GM20431 (cell line): ENCODE measurements around the gene ABTB2.

Source experiments
- in situ Hi-C: fragments of 300-500 bp; cut with MseI, MboI; formaldehyde crosslinking; loops from one replicate; pipeline ENCODE4 v1.15.0; 2020; ENCODE audit warnings: low sequenced_read_pairs; ENCODE audit not compliant: unreplicated experiment

Gene ABTB2

GRCh38 chr11:34364102-34364501 is 6.3 kb upstream of the ABTB2 start:
- in situ Hi-C loops = loop anchor here (10.0 to 25.0 kb wide), 3 partner anchors 111 to 502 kb away; no protein-coding TSS in a partner anchor

DNA sequence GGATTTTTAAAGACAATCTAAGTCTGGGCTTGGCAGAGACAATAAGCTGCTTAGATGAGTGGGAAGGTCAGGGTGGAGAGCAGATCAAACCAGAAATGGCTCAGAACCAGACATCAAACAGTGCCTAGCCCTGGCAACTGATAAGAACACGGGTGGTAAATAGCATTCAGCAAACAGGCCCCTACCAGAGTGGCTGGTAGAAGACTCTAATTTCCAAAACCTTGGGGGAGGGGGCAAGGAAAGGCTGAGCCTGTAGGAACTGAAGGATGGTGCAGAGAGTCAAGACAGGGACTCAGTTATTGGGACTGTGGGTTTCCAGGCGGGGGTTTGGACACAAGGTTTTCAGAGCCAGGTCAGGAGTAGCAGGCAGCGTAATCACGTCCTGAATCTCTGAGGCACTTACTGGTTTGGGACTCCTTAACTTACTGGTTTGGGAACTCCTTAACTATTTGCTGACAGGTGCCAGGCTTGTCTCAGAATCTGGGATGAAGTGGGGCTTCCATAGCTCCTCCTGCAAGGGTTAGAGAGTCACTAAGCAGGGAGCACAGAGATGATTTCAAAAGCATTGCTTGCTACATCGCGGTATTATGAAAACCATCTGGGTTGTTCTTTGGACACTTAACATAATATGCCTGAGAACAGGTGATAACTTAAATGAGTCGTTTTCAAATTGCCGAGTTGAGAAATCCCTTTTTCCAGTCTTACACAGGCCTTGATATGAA is 5.7 kb upstream of the ABTB2 start:
- in situ Hi-C loops = loop anchor here (10.0 to 25.0 kb wide), 3 partner anchors 111 to 501 kb away; no protein-coding TSS in a partner anchor

- in situ Hi-C loops = loop anchor here (10.0 to 25.0 kb wide), 3 partner anchors 115 to 498 kb away; no protein-coding TSS in a partner anchor
Measured at GRCh38 chr11:34360046-34360445, 2.2 kb upstream of the ABTB2 start.

GRCh38 chr11:34359548-34359891 is 1.7 kb upstream of the ABTB2 start:
- in situ Hi-C loops = loop anchor here (10.0 to 25.0 kb wide), 2 partner anchors 185 to 497 kb away; no protein-coding TSS in a partner anchor

- in situ Hi-C loops = loop anchor here (10.0 to 25.0 kb wide), 2 partner anchors 184 to 497 kb away; no protein-coding TSS in a partner anchor
Measured at GRCh38 chr11:34358728-34359547, 1.1 kb upstream of the ABTB2 start.

DNA sequence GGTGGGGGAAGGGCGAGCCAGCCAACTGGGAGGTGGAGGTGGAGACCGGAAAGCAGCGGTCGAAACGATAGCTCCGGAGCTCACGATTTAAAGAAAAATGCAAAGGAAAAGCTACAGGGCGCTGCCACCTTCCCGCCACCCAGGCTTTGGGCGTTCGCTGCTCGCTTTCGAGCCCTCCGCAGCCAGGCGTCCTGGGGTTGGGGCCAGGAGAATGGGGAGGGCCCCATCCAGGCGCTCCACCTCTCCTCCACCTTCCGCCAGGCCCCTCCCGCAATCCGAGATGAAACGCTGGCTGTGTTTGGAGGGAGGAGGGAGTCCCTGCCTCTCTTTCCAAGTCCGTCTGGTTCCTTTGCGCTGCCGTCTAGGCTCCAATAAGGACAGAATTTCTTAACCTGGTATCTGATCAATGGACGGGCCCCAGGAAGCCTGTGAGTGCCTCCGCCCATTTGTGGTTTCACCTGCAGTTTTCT is 483 bp upstream of the ABTB2 start:
- in situ Hi-C loops = loop anchor here (10.0 to 25.0 kb wide), 2 partner anchors 183 to 496 kb away; no protein-coding TSS in a partner anchor

DNA sequence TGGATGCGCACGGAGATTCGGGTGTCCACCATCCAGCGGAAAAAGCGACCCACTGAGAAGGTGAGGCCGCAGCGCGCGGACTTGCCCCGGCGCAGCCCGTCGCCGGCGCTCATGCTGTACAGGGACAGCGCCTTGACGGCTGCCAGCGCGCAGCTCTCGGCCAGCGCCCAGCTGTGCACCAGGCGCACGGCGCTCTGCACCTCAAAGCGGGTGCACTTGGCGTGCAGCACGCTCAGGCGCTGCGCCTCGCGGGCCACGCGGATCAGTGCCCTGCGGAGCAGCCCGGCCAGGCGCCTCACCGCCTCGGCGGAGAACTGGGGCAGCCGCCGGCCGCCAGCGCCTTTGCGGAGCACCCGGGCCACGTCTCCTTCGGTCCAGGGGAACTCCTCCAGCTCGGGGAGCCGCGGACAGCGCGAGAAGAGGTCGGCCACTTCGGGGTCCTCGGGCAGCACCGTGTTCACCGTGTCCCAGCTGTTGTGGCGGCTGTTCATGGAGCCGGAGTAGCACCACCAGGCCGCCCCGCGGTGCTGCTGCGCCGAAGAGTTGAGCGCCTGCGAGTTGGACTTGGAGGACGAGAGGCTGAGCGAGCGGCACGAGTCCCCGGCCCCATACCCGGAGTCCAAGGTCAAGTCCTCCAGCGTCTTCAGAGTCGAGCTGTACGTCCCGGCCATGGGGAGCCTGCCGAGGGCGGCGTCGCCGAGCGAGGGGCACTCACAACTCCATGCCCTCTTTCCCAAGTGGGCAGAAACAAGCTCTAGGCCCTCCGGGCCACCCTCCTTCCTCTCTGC is 703 bp downstream of the ABTB2 start:
- in situ Hi-C loops = loop anchor here (10.0 to 25.0 kb wide), 2 partner anchors 182 to 495 kb away; no protein-coding TSS in a partner anchor

DNA sequence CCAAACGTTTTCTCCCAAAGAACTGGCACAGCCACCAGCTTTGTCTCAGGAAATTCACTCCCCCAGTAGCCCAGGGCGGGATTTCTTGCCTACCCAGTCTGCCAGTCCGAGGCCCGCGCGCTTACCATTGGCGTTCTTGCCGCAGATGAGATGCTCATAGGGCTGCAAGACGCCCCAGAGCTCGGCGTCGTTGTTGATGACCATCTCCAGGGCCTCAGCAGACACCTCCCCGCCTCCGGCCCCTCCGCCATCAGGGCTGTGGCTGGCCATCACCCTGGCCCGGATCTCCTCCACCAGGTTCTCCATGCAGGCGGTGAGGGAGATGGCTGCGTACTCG is 1.3 kb downstream of the ABTB2 start:
- in situ Hi-C loops = loop anchor here (10.0 to 25.0 kb wide), 2 partner anchors 182 to 494 kb away; no protein-coding TSS in a partner anchor

DNA sequence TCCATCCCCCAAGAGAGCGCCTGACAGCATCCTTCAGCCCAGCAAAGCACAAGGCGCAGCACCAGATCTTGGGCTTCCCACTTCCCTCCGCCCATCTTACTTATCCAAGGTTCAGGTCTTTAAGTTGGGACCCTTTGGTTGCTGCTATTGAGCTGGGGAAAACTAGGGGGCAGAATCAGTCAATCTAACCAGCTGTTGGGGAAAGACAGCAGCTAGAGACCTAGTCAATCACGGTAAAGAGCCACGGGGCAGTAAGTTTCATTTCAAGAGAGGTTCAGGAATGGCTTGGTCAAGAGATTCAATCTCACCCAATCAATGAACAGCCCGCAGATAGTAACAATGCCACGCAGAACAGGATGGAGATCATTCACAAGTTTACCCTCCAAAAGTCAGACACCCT is 1.7 kb downstream of the ABTB2 start:
- in situ Hi-C loops = loop anchor here (10.0 to 25.0 kb wide), 2 partner anchors 181 to 494 kb away; no protein-coding TSS in a partner anchor

GRCh38 chr11:34355726-34356125 is 2.1 kb downstream of the ABTB2 start:
- in situ Hi-C loops = loop anchor here (10.0 to 25.0 kb wide), 2 partner anchors 181 to 493 kb away; no protein-coding TSS in a partner anchor

DNA sequence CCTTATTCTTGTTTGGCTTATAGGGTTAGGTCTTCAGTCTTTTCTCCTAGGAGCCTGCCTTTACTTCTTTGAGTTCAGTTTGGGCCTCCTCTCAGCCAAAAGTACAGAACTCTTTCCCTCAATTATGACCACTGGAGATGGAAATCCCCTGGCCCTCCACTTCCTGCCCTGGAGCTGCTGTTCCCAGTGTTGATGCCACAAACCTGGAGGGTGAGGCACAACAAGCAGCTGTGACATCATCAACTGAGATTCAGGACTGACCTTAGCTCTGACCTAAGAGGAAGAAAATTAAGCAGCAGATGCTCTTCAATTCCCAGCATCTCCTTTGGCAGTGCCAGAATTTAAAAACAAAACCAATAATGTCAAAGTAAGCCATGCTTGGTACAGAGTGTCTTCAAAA is 3.0 kb downstream of the ABTB2 start:
- in situ Hi-C loops = loop anchor here (10.0 to 25.0 kb wide), 2 partner anchors 180 to 492 kb away; no protein-coding TSS in a partner anchor

- in situ Hi-C loops = loop anchor here (10.0 to 25.0 kb wide), 2 partner anchors 179 to 492 kb away; no protein-coding TSS in a partner anchor
Measured at GRCh38 chr11:34353881-34354280, 3.9 kb downstream of the ABTB2 start.

- in situ Hi-C loops = loop anchor here (10.0 to 25.0 kb wide), 2 partner anchors 177 to 490 kb away; no protein-coding TSS in a partner anchor
Measured at GRCh38 chr11:34351687-34352469, 5.9 kb downstream of the ABTB2 start.

DNA sequence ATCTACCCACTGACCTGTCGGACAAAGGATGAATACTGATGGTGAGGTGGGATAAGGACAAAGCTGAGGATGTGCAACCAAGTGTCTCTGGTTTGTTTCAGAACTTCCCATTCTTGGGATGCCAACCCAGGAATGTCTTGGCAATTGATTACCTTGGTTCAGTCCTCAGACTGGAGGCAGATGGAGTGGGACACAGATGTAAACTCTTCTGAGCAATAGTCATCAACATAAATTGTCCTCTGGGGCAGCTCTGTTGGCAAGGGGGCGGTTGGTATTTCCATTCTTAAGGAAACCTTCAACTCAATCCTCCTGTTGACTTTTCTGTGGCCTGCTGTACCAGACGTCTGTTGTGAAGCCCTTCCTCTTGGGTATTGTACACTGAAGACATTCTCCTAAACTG is 6.8 kb downstream of the ABTB2 start:
- in situ Hi-C loops = loop anchor here (10.0 to 25.0 kb wide), 2 partner anchors 176 to 489 kb away; no protein-coding TSS in a partner anchor

DNA sequence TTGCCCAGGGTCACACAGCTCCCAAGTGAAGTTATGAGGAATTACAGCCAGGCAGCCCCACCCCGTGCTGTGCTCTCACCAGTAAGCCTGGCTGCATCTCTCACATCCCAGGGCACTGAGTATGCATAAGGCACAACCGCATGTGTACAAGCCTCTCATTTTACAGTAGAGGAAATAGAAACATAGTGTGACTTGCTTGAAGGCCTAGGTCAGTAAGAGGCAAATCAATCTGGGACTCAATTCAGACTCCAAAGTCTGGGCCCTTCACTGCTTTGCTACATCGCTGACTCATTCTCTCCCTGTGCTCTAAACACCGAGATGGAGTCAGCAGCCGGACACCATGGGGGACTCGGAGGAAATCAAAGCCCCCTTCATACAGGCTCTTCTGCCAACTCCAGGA is 7.9 kb downstream of the ABTB2 start:
- in situ Hi-C loops = loop anchor here (10.0 to 25.0 kb wide), 2 partner anchors 175 to 488 kb away; no protein-coding TSS in a partner anchor

DNA sequence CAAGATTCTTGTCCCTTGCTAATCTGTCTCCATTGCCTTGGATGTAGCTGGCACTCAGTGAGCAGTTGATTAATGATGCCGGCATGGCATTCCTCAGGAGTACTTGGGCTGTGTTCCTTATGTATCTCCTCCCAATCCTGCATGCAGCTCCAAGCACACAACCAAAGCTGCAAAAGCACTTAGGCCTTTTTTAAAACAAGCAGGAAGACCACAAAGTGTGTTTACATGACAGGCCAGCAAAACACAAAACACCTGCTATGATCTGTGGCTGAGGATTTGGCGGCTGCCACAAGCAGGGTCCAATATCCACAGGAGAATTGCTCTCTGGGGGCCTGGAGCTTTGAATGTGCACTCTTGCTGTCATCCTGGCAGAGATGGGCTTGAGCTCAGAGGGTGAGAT is 8.9 kb downstream of the ABTB2 start:
- in situ Hi-C loops = no loop called here

DNA sequence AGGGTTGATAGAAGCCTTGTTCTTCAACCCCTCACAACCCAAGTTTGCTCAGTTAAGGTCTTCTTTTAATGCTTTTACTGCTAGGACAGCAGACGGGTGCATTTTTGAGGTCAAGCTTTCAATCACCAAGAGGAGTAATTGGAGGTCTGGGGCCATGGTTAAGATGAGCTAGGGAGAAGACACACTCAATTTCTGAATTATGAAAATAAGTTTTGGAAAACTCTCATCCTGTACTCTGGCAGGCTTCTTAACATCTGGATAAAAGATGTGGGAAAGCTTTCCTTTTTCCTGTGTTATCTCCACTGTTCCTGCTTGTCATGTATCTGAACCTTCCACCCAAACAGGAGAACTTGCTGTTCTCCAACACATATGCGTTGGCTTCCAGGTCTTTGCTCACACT is 9.7 kb downstream of the ABTB2 start:
- in situ Hi-C loops = no loop called here

- in situ Hi-C loops = no loop called here
Measured at GRCh38 chr11:34346551-34346950, 11.3 kb downstream of the ABTB2 start.

DNA sequence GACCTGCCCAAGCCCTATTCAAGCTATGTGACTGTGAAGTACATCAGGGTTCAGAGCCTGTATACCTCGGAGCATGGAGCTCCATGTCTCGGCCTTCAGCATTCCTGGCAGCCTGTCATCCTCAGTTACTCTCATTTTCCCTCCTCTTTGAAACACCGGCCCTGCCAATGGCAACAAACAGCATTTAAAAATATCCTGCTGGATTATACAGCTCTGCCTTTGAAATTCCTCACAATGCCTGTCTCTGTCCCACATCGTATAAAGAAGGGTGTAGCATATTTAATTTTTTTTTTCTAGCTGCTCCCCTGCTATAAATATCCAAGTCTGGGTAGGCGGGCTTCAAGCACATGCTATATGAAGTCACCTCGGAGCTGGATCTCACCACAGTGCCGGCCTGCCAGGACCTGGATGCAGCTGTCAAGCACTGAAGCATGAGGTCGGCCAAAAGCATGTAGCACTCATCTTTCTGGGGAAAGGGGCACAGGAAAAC is 11.8 kb downstream of the ABTB2 start:
- in situ Hi-C loops = no loop called here
